DMS153 treated with DMSO at 0.1 percent for 48 hours (cell line): ENCODE data around the gene SCIN.

Source experiments
- DNase-seq: peaks from one replicate; lab custom pipeline; 2025; ENCODE audit not compliant: unreplicated experiment; lab: John Stamatoyannopoulos, UW

The SCIN gene

DNA sequence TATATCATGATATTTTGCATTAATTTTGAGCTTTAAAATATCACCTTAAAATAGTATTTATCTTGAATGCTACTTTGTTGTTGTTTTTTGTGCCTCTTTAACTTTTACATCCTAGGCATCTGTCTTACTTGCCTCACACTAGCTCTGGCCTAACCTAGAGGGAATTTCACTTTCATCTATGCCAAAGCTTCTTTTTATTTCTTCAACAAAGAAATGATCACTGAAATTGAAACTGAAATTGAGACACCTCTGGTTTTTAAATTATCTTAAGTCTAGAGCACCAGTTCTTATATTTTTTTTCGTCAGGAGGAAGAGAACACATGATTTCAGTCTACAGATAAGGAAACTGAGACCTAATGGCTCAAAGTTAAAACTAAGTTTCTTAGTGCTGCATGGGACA, 3.5 kb upstream of the SCIN start:
- no peak for DNase-seq

DNA sequence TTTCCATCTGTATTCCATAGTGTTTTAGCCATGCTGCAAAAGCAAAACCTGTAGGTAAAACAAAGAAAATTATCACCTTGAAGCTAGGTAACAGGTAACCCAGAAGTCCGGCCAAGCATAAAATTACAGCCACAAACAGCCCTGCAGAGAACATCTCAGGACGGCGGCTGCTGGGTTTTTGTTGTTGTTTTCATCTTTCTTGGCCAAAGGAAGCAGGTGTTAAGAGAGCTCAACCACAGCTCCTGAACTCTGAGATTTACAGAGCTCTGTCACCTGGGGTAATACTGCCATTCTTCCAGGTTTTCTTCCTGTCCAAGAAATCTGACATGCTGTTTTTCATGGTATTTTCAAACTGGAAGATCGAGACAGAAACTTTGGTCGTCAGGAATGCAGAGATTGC, 847 bp upstream of the SCIN start:
- no peak for DNase-seq

DNA sequence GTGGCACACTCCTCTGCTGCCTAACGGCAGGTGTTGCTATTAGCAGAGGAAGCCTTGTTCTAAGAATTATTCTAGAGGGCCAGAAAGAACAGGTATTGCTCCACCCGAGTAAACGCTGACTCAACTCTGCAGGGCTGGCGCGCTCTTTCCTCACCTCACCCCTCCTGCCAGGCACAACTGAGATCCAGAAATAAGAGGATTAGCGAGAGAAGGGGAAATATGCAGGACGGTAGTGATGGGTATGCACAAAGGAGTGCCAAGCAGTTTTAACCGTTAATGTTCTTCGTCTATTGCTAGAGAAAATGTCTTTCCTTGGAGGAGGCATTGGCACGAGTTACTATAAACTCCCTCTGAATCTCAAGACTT, 369 bp upstream of the SCIN start:
- DNase-seq: no peak

DNA sequence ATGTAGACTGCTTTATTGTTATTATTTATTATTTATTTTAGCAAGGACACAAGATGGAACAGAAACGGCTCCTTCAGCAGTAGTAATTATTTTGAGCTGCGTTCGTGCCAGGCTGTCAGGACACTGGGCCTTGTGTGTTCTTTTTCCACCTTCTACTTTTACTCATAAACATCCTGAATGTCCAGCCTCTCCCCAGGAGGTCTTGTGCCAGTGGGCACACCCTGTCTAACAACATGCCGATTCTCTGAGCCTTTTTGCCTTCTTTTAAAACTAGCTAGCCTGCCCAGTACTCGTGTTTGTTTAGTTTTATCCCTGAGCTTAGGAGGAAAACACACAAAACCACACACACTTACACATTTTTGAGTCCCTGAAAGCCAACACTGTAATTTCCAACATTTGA, 1.2 kb downstream of the SCIN start:
- DNase-seq: no peak

DNA sequence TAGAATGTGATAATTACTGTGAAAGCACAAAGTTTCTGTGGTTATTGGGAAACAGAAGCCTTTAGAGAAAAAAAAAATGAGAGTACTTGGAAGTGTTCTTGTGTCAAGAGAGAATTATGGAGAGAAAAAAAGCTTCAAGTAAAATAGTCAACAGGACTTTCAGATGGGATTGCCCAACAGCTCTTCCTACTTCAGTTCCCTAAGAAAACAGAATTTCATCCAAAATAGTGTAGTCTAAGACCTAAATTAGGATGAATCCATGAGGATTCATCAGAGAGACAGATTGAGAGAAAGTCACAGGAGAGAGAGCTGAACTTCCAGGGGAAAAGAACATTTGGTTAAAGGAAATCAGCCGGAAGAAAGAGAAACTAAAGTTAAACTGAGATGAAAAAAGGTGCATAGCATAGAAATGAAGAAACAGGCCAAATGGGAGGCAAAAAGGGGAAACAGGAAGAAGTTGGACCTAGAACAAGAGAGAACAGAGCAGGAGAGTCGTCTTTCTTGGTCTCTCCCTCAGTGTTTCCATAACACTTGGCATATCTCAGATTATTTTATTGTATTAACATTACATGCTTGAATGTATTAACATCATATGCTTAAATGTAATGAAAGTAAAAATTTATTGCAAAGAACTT, 2.5 kb downstream of the SCIN start:
- no peak for DNase-seq

DNA sequence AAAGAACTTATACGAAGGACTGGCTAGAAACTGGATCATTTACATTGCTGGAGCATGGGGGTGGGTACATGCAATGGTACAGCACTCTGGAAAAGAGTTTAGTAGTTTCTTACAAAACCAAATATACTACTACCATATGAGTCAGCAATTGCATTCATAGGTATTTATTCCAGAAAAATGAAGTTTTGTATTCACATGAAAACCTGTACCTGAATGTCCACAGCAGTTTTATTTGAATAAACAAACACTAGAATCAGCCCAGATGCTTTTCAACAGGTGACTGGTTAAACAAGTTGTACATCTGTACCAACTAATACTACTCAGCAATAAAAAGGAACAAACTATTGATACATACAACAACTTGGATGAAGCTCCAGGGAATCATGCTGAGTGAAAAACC, 3.4 kb downstream of the SCIN start:
- peak; percentile 68 for DNase-seq

DNA sequence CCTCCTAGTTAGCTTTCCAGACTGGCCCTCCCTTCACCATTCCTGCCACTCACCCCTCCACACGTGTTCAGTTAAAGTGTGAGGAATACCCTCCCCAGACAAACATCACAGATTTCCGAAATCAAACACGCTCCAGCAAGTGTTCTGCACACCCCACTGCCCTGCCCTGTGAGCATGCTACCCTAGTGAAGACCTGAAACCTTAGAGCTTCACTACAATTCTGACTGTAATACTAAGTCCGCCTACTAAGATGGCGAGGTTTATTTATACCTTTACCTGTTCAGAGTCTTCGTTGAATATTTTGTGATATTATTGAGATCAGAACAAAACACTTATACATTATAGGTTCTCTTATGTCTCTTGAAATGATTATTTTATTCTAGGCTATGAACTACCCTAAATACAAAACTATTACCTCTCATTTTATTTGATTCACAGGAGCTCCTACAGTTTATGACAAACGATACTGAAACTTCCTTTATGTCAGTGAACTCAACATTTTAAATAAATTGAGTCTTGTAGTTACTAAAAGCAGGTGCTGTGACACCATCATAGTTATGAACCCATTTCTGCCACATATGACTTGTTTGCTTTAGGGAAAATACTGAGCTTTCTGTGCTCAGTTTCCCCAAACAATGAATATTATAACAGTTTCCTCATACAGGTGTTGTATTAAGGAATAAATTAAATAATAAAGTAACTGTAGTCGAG, 8.6 kb downstream of the SCIN start:
- no peak for DNase-seq

DNA sequence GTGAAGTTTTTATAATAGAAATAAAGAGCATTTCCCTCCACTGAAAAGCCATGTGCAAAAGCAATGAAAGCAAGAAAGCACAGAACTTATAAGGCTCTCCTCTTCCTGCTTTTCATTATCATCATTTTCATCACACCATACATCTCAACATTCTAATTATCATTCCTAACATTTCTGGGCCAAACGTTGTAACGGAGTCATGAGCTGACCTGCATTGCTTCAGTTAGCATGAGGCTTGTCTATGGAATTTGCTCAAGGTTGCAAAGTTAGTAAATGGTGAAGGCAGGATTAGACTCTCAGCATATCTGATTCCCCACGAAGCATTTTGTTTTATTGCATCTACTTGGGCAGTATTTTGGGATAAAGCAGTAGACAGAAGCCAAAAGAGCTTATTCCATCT, 11.4 kb downstream of the SCIN start:
- no peak for DNase-seq

DNA sequence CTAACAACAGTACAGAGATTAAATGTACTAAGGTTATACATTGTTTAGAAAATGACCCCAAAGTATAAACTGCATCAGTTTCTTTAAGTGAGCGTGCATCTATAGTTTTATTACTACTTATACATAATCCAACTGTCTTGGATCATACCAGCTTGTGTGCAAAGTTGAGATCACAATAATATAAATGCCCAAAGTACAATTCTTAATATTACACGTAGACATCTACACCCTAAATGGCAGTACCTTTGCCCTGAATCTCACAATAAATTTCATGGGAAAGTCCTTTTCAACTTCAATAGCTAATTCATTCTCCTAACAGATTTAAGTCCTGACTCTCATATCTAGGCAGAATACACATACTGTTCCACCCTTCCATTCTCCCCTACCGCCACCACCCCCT, 11.8 kb downstream of the SCIN start:
- DNase-seq: no peak

DNA sequence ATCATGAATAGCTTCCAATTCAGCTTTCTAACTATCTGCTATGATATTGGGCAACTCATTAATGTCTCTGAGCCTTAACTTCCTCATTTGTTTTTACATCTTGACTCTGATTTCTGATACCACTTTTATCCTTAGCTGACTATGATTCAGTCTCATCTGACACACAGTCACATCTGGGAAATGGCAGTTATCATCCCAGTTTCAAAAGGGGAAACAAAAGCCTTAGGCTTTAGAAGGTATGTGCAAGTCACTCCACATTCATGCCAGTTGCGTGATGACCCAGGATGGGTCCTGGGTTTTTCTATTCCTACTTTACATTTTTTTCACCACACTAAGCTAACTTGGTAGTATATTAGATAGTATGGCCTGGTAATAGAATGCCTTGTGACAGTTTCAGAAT, 12.7 kb downstream of the SCIN start:
- no peak for DNase-seq

DNA sequence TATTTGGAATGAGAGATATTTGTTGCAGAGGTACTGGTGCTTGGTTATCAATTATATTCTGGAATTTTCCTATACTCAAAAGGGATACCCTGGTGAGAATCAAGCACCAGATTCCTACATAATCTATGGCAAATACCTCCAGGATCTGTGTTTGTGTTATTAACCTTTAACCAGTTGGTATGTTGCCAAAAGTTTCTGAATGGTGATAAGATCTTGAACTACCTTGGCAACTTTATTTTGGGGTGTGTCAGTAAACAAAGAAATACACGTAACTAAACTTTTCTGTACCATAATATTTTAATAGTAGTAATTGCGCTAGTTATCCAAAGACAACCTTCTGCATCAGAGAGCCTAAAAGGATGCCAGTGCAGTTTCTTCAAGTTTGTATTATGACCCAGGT, 13.4 kb downstream of the SCIN start:
- DNase-seq: no peak

DNA sequence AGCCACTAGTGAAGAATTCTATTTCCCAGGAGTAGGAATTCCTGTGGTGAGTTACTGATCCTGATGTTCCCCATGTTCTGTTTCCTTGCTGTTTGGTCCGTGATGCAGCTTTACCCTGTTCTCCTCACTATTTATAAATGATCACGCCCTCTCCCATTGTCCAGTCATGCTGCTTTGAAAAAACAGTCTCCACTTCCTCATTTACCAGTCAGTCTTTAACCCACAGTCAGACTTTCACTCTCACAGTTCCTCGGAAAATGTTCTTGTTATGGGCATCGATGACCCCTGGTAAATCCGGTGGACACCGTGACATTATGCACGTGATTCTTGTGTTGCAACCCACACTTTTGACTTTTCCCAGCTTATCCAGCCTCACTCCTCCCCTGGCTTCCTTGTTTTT, 14.4 kb downstream of the SCIN start:
- DNase-seq: peak; percentile 51

DNA sequence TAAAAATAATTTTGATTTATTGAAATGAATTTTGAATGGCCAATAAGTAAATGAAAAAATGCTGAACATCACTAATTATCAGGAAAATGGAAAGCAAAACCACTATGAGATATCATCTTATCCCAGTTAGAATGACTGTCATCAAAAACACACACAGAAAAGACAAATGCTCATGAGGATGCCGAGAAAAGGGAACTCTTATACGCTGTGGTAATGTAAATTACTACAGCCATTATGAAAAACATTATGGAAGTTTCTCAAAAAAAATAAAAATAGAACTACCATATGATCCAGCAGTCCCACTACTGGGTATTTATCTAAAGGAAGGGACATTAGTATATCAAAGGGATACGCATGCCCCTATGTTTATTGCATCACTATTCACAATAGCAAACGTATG, 15.8 kb downstream of the SCIN start:
- no peak for DNase-seq

DNA sequence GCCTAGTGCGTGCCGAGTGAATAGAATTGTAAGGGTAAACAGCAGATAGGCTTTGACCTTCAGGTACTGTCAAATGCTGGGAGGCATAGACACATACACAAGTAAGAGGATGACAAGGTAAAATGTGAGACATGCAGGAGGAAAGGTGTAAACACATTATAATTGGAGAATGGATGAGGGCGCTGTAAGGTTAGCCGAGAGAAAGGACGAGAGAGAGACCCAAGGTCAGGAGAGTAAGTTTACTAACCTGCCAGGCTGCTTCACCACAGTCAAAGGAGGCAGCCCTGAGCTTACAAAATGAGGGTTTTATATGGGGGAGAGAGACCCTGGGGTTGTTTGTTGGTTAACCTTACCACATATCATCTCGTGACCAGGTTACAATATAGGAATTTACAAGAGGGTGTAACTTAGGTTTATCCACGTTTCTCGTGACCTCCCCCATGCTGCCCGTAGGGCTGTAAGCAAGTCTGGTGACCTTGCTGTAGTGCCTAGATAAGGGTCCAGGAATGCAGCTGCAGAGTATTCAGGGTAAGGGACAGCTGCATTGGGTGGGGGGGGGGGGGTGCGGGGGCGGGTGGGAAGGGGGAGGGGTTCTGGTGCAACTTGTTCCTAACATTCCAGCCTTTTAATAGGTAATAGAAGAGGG, 17.9 kb downstream of the SCIN start:
- no peak for DNase-seq

DNA sequence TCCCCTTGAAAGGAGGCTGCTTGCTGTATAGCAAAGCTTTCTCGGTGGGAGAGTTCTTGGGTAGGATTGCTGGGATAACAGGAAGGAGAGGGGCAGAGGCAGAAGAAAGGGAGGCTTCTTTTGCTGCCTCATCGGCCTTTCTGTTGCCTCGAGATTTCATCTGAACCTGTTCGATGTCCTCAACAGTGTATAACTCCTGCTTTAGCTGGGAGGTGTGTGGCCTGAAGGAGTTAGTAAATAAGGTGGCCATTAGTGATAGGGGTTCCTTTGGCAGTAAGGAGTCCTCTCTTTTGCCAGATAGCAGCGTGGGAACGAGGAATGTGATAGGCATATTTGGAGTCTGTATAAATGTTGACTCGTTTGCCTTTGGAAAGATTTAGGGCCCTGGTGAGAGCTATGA, 20.0 kb downstream of the SCIN start:
- no peak for DNase-seq

DNA sequence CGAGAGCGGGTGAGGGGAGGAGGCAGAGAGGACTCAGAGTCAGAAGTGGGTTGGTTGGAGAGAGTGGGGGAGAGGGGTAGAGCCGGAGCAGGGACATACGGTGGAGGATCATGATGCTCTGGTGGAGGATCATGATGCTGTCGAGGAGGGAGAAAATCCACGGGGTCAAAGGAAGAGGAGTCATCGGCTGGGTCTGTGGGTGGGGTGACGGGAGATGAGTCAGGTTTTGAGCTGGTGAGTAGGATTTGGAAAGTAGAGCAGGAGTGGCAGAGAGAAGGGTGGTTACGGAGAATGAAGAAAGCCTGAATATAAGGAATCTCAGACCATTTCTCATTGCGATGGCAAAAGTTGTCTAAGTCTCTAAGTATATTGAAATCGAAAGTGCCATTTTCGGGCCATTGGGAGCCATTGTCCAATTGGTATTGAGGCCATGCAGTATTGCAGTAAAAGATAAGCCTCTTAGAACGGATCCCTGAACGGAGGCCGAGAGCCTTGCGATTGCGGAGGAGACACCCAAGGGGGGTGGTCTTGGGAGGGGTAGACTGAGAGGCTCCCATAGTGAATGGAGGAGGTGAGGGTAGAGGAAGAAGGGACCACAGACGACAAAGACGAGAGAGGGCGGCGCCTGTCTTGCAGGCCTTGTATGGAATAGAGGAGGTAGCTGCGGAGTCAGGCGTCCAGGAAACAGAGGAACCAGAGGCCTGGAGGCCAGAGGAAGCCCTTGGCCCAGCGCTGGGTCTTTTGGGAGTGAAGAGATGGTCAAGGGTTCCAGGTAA, 23.8 kb downstream of the SCIN start:
- DNase-seq: no peak

DNA sequence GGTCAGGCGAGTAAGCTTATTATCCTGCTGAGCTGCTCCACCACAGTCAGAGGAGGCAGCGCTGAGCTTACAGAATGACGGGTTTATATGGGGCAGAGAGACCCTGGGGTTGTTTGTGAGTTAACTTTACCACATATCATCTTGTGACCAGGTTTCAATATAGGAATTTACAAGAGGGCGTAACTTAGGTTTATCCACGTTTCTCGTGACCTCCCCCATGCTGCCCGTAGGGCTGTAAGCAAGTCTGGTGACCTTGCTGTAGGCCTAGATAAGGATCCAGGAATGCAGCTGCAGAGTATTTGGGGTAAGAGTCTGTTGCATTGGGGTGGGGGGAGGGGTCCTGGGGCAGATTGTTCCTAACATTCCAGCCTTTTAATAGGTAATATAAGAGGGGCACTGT, 24.6 kb downstream of the SCIN start:
- DNase-seq: no peak

DNA sequence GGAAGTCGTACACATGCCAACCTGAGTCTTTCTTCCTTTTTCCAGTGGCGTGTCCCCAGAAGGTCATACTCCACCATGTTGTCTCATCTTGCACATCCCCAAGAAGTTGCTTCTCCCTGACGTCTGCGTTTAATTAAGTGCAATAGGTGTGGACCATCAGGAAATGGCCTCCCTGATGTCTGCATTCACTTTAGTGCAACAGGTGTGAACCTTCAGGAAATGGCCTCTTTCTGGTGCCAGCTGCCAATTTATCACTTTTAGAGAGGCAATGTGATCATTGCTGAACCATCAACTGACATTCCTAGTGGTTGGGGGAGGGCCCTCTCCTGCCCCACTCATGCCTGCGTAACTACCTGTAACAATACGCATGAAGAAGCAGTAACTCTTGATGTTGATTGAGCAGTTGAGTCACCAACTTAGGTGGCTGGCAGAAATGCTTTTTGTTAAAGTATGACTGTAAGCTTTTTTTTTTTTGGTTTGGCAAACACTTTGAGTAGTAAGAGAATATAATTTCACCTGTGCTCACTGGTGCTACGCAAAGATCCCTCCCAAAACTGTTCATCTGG, 25.8 kb downstream of the SCIN start:
- DNase-seq: no peak

DNA sequence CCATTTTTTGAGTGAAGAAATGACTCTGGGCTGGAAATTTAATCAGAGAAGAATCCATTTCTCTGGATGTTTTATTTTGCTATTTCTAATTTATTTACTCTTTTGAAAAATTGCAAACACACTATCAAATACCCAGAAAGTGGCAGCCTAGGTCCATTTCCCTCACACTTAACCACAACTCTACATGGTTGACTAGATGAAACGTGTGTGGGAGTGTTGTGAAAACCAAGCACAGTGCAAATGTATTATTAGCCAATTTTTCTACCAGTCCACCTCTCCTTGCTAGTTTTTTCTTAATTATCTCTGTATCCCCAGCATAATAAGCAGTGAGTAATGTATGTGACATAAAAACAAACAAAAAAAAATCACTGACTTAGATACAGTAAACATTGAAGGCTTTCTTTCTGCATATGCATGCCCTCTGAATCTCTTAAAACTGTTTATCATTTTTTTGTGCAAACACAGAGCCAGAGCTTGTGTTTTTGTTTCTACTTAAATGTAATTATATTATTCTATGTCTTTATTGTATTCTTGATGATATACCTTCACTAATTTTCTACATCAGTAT, 30.9 kb downstream of the SCIN start:
- DNase-seq: no peak

DNA sequence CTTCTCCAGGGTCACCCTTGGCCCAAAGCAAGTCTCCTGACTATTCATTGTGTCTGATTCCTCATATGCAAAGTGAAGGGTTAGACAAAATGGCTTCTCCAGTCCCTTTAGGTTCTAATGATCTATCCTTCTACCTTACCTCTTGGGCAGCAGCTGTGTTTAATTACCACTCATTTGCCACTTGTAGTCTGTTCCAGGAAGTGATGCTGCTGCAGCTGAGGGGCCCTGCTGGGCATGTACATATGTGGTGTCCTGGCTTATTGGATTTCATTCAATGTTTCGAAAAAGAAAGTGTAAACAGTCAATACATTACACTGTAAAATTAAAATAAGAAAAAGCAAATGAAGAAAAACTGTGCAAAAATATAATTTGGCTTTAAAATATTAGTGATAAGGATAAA, 36.6 kb downstream of the SCIN start:
- DNase-seq: peak; percentile 98

DNA sequence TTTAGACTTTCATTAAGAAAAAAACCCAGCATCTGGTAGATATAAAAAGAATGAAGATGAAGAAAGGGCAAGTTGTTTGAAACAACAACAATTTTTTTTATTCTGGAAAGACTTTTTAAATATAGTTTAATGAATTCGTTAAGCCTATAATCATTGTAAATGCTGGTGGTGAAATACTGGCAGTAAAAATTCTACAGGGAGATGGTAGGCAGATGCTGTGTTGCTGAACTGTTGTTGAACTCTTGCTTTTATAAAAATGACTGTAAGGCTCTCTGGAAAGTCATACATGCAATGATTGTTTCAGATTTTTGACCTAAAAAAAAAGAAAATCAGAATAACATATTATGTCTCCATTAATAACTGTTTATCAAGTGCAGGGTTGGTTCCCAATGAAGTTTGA, 39.0 kb downstream of the SCIN start:
- DNase-seq: no peak
